Measurements from ENCODE around the gene CCDC81. TPM values are rescaled to one million over a fixed set of nuclear protein-coding genes. Genes with fewer than 3 reads are reported as not detected.

The CCDC81 gene
- polyA plus RNA-seq, 5 donors: 1.6 to 5.3 (median 4.9) TPM

DNA sequence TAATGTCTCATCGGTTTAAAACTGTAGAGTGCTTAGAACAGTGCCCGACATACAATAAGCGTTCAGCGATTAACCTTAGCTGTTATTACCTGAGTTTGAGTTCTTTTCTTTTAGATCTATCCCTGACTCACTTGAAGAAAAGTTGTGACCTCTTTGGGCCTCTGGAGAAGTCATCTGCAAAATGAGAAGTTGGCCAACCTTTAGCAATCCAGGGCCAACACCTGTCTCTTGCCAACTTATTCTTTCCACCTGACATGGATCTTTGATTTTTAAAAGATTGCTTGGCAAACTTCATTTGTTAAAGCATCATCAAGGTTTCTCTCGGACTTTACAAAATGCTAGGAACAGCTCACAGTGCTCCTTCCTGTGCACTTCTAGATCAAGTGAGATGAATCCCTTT, 89.3 kb downstream of the CCDC81 start:
- no peak for DNase-seq

DNA sequence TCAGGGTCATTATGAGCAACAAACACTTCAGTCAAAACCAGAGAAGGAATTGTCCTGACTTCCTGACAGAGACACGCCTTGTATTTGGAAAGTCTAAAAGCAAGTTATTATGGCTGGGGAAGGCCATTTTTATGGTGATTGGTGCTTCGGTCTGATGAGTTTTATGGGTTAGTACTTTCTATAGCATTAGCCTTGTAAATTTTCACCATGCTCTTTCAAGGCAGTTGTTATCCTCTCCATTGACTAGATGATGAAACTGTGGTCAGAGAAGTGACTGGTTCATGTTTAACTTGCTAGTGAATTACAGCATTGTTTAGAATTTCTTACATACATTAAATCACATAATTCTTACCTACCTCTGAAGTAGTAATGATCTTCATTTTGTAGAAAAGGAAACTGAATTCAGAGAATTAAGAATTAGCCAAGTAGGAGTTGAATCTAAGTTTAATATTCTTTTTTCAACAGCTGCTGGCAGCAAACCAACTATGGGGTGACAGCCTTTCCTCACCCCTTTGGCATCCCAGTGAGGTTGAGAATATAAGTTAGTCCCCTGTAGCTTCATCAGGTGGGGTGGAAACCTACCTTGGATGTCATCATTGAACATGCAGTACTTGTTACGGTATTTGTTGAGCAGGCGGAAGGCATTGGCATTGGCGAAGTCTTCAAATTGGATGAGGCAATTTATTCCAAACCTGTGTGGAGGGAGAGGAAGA, 90.0 kb downstream of the CCDC81 start:
- DNase-seq: no peak

GRCh38 chr11:86468169-86468568, 93.5 kb downstream of the CCDC81 start:
- DNase-seq: no peak

- DNase-seq: no peak
Measured at GRCh38 chr11:86469491-86470388, 95.1 kb downstream of the CCDC81 start.

Other genes starting within 250 kb of the CCDC81 start
- 10 to 100 TPM; 31.1 to 47.5 (median 41.1) TPM for gene EED, start 130.1 kb upstream of the CCDC81 start, polyA plus RNA-seq (ENCODE audit: insufficient read depth in 1 of 5, insufficient read length in 5 of 5, low replicate concordance in 1 of 5)
- gene HIKESHI, start 72.6 kb upstream of the CCDC81 start, polyA plus RNA-seq (ENCODE audit: insufficient read depth in 1 of 5, insufficient read length in 5 of 5, low replicate concordance in 1 of 5): 10 to 100 TPM; 48.8 to 65.4 (median 55.0) TPM

Measured in right lung (tissue), 5 donors.